ENCODE results near the gene ST8SIA4. TPM values are rescaled to one million over a fixed set of nuclear protein-coding genes. Genes with fewer than 3 reads are reported as not detected.

ST8SIA4 gene
- total RNA-seq, 1 experiment from 2014 or later, result 0.41 TPM

GRCh38 chr5:100792781-100793180 is 110.3 kb downstream of the ST8SIA4 start:
- Histone ChIP-seq H3K4me1 (ENCODE audit: control insufficient read depth, insufficient read depth, low read length) (no peaks in the 10 kb centered on the region), H3K36me3 (ENCODE audit: control insufficient read depth, insufficient read depth, low read length) (no peaks in the 10 kb centered on the region), H3K27ac (ENCODE audit: low read length) (no peak overlapping the region), H3K27me3 (ENCODE audit: control insufficient read depth, insufficient read depth, low read length) (no peaks in the 10 kb centered on the region), H3K4me3 (ENCODE audit: low read depth in 2 of 2, low read length in 2 of 2) (no peak overlapping the region), H3K9me3 (ENCODE audit: control insufficient read depth, insufficient read depth, low read depth, low read length) (no peaks in the 10 kb centered on the region)
- ChIA-PET POLR2A (no interaction called here), CTCF (no interaction called here)
- no peak for ATAC-seq
- intact Hi-C loops (cut with micrococcal nuclease; ENCODE audit: unreplicated experiment), result no loop called here
- TF ChIP-seq REST (IDR thresholded peaks at IDR 0.05; ENCODE audit: insufficient read depth in 1 of 2, low read depth in 2 of 2, low read length in 1 of 2), result no peak
- TF ChIP-seq SIN3A (IDR thresholded peaks at IDR 0.05; ENCODE audit: borderline replicate concordance, insufficient read depth, low read depth, low read length), result no peak
- TF ChIP-seq POLR2AphosphoS5 (IDR thresholded peaks at IDR 0.05; ENCODE audit: low read depth, low read length), result no peak
- TF ChIP-seq CTCF (IDR thresholded peaks at IDR 0.05), result no peak
- TF ChIP-seq TCF7L2 (IDR thresholded peaks at IDR 0.05; ENCODE audit: low read depth, low read length), result no peak
- DNase-seq (ENCODE audit: low read depth, low spot score), result no peak
- BruUV-seq (replicated peaks), result no TSS peak
- in situ Hi-C loops (cut with HindIII; ENCODE audit: low pct_unique_long_range_greater_than_20kb, low sequenced_read_pairs), result no loop called here

- in situ Hi-C loops (cut with HindIII; ENCODE audit: low pct_unique_long_range_greater_than_20kb, low sequenced_read_pairs), result no loop called here
- Histone ChIP-seq H3K27ac (ENCODE audit: low read length) (no peak overlapping the region), H3K4me1 (ENCODE audit: control insufficient read depth, insufficient read depth, low read length) (no peaks in the 10 kb centered on the region), H3K27me3 (ENCODE audit: control insufficient read depth, insufficient read depth, low read length) (no peaks in the 10 kb centered on the region), H3K9me3 (ENCODE audit: control insufficient read depth, insufficient read depth, low read depth, low read length) (no peaks in the 10 kb centered on the region), H3K4me3 (ENCODE audit: low read depth in 2 of 2, low read length in 2 of 2) (no peak overlapping the region), H3K36me3 (ENCODE audit: control insufficient read depth, insufficient read depth, low read length) (no peaks in the 10 kb centered on the region)
- CTCF ChIA-PET, result no interaction called here
- DNase-seq (ENCODE audit: low read depth, low spot score), result no peak
- POLR2A ChIA-PET, result no interaction called here
- TF ChIP-seq CTCF (IDR thresholded peaks at IDR 0.05) (no peak), POLR2AphosphoS5 (IDR thresholded peaks at IDR 0.05; ENCODE audit: low read depth, low read length) (no peak), REST (IDR thresholded peaks at IDR 0.05; ENCODE audit: insufficient read depth in 1 of 2, low read depth in 2 of 2, low read length in 1 of 2) (no peak), SIN3A (IDR thresholded peaks at IDR 0.05; ENCODE audit: borderline replicate concordance, insufficient read depth, low read depth, low read length) (no peak), TCF7L2 (IDR thresholded peaks at IDR 0.05; ENCODE audit: low read depth, low read length) (no peak)
- no TSS peak for BruUV-seq (replicated peaks)
- intact Hi-C loops (cut with micrococcal nuclease; ENCODE audit: unreplicated experiment), result no loop called here
- no peak for ATAC-seq
These were observed 111.7 kb downstream of the ST8SIA4 start for GRCh38 chr5:100791391-100791790.

Data from Panc1 (cell line).